Ovary (tissue), 3 donors: ENCODE results near the gene ZNF236.

Experiments
- POLR2A ChIP-seq: fragments of 450-650 bp; IDR thresholded peaks from one replicate; pipeline ENCODE4 v1.6.1; 2017; ENCODE audit warnings: antibody characterized with exemption, mild to moderate bottlenecking, moderate library complexity
- TF ChIP-seq, protein P1 (sequence below), 3 donors: fragments of 450-650 bp in 2 of 3; fragments of 200-600 bp in 1 of 3; IDR thresholded peaks; one replicate each; pipeline versions ENCODE4 v1.5.1 to v1.8.0; 2016 to 2022; ENCODE audit warnings: antibody characterized with exemption in 3 of 3, mild to moderate bottlenecking in 1 of 3
- donor health status: DM: no; HTN: no; CAD: no.

DNA sequence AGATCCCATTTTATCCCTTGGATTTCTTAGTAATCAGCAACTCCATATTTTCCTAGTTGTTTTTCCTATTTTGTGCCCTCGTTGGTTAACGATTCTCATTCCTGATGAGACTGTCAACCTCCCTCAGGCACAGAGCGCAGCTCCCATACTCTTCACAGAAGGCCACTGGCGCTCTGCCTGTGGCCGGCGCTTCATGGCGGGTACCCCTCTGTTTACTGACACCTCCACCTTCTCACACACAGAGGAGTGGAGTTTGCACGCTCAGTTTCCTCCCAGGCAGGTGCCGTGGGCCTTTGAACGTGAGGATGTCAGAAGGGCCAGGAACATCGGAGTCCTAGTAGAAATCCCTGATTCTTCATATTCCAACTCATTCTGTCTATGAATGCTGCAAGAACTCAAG lies 171.2 kb downstream of the ZNF236 start:
- no peak for TF ChIP-seq POLR2A
- TF ChIP-seq, protein P1, sequence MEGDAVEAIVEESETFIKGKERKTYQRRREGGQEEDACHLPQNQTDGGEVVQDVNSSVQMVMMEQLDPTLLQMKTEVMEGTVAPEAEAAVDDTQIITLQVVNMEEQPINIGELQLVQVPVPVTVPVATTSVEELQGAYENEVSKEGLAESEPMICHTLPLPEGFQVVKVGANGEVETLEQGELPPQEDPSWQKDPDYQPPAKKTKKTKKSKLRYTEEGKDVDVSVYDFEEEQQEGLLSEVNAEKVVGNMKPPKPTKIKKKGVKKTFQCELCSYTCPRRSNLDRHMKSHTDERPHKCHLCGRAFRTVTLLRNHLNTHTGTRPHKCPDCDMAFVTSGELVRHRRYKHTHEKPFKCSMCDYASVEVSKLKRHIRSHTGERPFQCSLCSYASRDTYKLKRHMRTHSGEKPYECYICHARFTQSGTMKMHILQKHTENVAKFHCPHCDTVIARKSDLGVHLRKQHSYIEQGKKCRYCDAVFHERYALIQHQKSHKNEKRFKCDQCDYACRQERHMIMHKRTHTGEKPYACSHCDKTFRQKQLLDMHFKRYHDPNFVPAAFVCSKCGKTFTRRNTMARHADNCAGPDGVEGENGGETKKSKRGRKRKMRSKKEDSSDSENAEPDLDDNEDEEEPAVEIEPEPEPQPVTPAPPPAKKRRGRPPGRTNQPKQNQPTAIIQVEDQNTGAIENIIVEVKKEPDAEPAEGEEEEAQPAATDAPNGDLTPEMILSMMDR (IDR thresholded peaks at IDR 0.05): no peak
